NCI-H526 treated with DMSO at 0.1 percent for 48 hours (cell line): Measurements from ENCODE around the gene ZC3H15.
A peak's percentile ranks its signal among the peaks of the same experiment; 100 is the strongest.

ENCODE experiments used
- DNase-seq: peaks from one replicate; lab custom pipeline; 2025; lab: John Stamatoyannopoulos, UW

The ZC3H15 gene

GRCh38 chr2:186493564-186494085, 7.6 kb downstream of the ZC3H15 start:
- no peak for DNase-seq

GRCh38 chr2:186496401-186496800, 10.3 kb downstream of the ZC3H15 start:
- DNase-seq = no peak

- no peak for DNase-seq
Measured at GRCh38 chr2:186497928-186498327, 11.9 kb downstream of the ZC3H15 start.

GRCh38 chr2:186498834-186499233, 12.8 kb downstream of the ZC3H15 start:
- DNase-seq = no peak

- DNase-seq = peak; percentile 34
Measured at GRCh38 chr2:186503827-186504606, 18.0 kb downstream of the ZC3H15 start.

GRCh38 chr2:186508263-186508662, 22.2 kb downstream of the ZC3H15 start:
- DNase-seq = no peak

GRCh38 chr2:186515376-186515775, 29.3 kb downstream of the ZC3H15 start:
- no peak for DNase-seq

- peak; percentile 25 for DNase-seq
Measured at GRCh38 chr2:186516396-186516795, 30.3 kb downstream of the ZC3H15 start.

- no peak for DNase-seq
Measured at GRCh38 chr2:186517090-186517489, 31.0 kb downstream of the ZC3H15 start.

- no peak for DNase-seq
Measured at GRCh38 chr2:186518291-186518690, 32.2 kb downstream of the ZC3H15 start.

GRCh38 chr2:186518945-186519344, 32.9 kb downstream of the ZC3H15 start:
- DNase-seq = no peak

- peak; percentile 15 for DNase-seq
Measured at GRCh38 chr2:186521570-186522153, 35.6 kb downstream of the ZC3H15 start.

- no peak for DNase-seq
Measured at GRCh38 chr2:186522450-186522849, 36.4 kb downstream of the ZC3H15 start.

- DNase-seq = no peak
Measured at GRCh38 chr2:186523791-186524190, 37.7 kb downstream of the ZC3H15 start.

- no peak for DNase-seq
Measured at GRCh38 chr2:186526281-186526680, 40.2 kb downstream of the ZC3H15 start.

GRCh38 chr2:186530314-186530713, 44.3 kb downstream of the ZC3H15 start:
- no peak for DNase-seq

- DNase-seq = no peak
Measured at GRCh38 chr2:186531257-186531775, 45.3 kb downstream of the ZC3H15 start.

GRCh38 chr2:186532891-186533290, 46.8 kb downstream of the ZC3H15 start:
- no peak for DNase-seq

GRCh38 chr2:186533717-186534116, 47.7 kb downstream of the ZC3H15 start:
- DNase-seq = no peak

GRCh38 chr2:186534406-186534805, 48.3 kb downstream of the ZC3H15 start:
- no peak for DNase-seq

GRCh38 chr2:186535861-186536260, 49.8 kb downstream of the ZC3H15 start:
- no peak for DNase-seq

GRCh38 chr2:186537019-186537418, 51.0 kb downstream of the ZC3H15 start:
- no peak for DNase-seq

GRCh38 chr2:186540941-186541340, 54.9 kb downstream of the ZC3H15 start:
- no peak for DNase-seq
